ENCODE data around the gene SEC31A.

GRCh38 chr4:82899374-82900065 lies 8.6 kb upstream of the SEC31A start:
- TF ChIP-seq ZNF274 (IDR thresholded peaks at IDR 0.05; ENCODE audit: low read depth, low read length) (no peak), YY1 (IDR thresholded peaks at IDR 0.05; ENCODE audit: insufficient read depth, insufficient read length) (no peak), SUZ12 (IDR thresholded peaks at IDR 0.05; ENCODE audit: extremely low read depth, insufficient read depth, insufficient read length) (no peak)

All from NT2/D1 (cell line).